KMS-11 (cell line): ENCODE data around the gene MEIS1.

ENCODE experiments used
- H2AFZ ChIP-seq: fragments of 200-600 bp; sonication (generic); 2 replicates; pipeline ENCODE4 v1.6.1; 2016; ENCODE audit warnings: antibody characterized with exemption, mixed run types, low read depth
- H3K27ac ChIP-seq: fragments of 200-600 bp; sonication (generic); 2 replicates; pipeline ENCODE4 v1.6.1; 2016; ENCODE audit warnings: mild to moderate bottlenecking, mixed run types
- H3K27me3 ChIP-seq: fragments of 200-600 bp; sonication (generic); 2 replicates; pipeline ENCODE4 v1.6.1; 2017; ENCODE audit warnings: mild to moderate bottlenecking, low read depth, mixed run types, moderate library complexity; ENCODE audit not compliant: insufficient read depth
- H3K36me3 ChIP-seq: fragments of 200-600 bp; sonication (generic); 2 replicates; pipeline ENCODE4 v1.6.1; 2017; ENCODE audit warnings: mild to moderate bottlenecking, mixed run types; ENCODE audit not compliant: insufficient read depth
- H3K4me1 ChIP-seq: fragments of 200-600 bp; sonication (generic); 2 replicates; pipeline ENCODE4 v1.6.1; 2016; ENCODE audit warnings: mild to moderate bottlenecking, low read depth, mixed run types; ENCODE audit not compliant: poor library complexity, severe bottlenecking
- H3K4me2 ChIP-seq: fragments of 200-600 bp; sonication (generic); 2 replicates; pipeline ENCODE4 v1.7.0; 2016; ENCODE audit warnings: mild to moderate bottlenecking, mixed run types
- H3K4me3 ChIP-seq: fragments of 200-600 bp; sonication (generic); IDR thresholded peaks from 2 replicates; pipeline ENCODE4 v1.6.1; 2017; ENCODE audit warnings: low read depth, low read length, mixed read lengths; ENCODE audit not compliant: insufficient read depth
- H3K79me2 ChIP-seq: fragments of 200-600 bp; sonication (generic); 2 replicates; pipeline ENCODE4 v1.6.1; 2016; ENCODE audit warnings: low read depth, mixed run types; ENCODE audit not compliant: insufficient read depth
- H3K9ac ChIP-seq: fragments of 200-600 bp; sonication (generic); 2 replicates; pipeline ENCODE4 v1.6.1; 2016; ENCODE audit warnings: mild to moderate bottlenecking, mixed run types
- H4K20me1 ChIP-seq: fragments of 200-600 bp; sonication (generic); 2 replicates; pipeline ENCODE4 v1.6.1; 2016; ENCODE audit warnings: mild to moderate bottlenecking, mixed run types; ENCODE audit not compliant: insufficient read depth
- TF ChIP-seq, protein P1 (sequence below): fragments of 200-600 bp; sonication (generic); conservative IDR thresholded peaks from 2 replicates; pipeline ENCODE4 v1.6.1; 2017; ENCODE audit warnings: low read depth, mild to moderate bottlenecking, antibody characterized with exemption, low read length, moderate library complexity, mixed read lengths

MEIS1 gene

DNA sequence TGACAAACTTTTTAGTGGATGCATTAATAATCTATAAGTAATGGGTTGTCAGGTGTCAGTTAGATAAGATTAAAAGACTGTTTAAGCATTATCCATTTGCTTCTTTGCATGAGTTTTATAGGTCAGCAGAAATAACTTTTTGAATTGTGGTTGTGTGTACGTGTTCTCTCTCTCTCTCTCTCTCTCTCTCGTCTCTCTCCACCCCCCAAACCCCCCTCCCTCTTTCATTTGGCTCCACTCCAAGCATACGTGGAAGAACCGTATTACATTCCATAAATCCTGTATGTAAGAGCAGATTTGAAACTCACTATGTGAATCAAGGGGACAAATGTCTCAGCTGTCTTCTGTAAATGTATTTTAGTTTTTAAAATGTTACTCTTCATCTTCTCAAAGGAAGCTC lies 120.2 kb downstream of the MEIS1 start:
- Histone ChIP-seq H3K79me2 (no peaks in the 10 kb centered on the region), H4K20me1 (no peaks in the 10 kb centered on the region), H3K4me3 (no peak overlapping the region), H2AFZ (no peak overlapping the region), H3K27me3 (no peaks in the 10 kb centered on the region), H3K4me2 (no peak overlapping the region), H3K4me1 (peaks cover 22% of the 10 kb centered on the region), H3K36me3 (no peaks in the 10 kb centered on the region), H3K9ac (no peak overlapping the region), H3K27ac (no peak overlapping the region)
- TF ChIP-seq, protein P1, sequence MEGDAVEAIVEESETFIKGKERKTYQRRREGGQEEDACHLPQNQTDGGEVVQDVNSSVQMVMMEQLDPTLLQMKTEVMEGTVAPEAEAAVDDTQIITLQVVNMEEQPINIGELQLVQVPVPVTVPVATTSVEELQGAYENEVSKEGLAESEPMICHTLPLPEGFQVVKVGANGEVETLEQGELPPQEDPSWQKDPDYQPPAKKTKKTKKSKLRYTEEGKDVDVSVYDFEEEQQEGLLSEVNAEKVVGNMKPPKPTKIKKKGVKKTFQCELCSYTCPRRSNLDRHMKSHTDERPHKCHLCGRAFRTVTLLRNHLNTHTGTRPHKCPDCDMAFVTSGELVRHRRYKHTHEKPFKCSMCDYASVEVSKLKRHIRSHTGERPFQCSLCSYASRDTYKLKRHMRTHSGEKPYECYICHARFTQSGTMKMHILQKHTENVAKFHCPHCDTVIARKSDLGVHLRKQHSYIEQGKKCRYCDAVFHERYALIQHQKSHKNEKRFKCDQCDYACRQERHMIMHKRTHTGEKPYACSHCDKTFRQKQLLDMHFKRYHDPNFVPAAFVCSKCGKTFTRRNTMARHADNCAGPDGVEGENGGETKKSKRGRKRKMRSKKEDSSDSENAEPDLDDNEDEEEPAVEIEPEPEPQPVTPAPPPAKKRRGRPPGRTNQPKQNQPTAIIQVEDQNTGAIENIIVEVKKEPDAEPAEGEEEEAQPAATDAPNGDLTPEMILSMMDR = no peak

GRCh38 chr2:66555501-66556324 lies 120.8 kb downstream of the MEIS1 start:
- TF ChIP-seq, protein P1 = no peak
- H3K9ac ChIP-seq = no peak overlapping the region
- H4K20me1 ChIP-seq = no peaks in the 10 kb centered on the region
- H2AFZ ChIP-seq = no peak overlapping the region
- H3K36me3 ChIP-seq = no peaks in the 10 kb centered on the region
- H3K27me3 ChIP-seq = no peaks in the 10 kb centered on the region
- no peaks in the 10 kb centered on the region for H3K79me2 ChIP-seq
- no peak overlapping the region for H3K27ac ChIP-seq
- peaks cover 28% of the 10 kb centered on the region for H3K4me1 ChIP-seq
- H3K4me3 ChIP-seq = no peak overlapping the region
- H3K4me2 ChIP-seq = no peak overlapping the region

DNA sequence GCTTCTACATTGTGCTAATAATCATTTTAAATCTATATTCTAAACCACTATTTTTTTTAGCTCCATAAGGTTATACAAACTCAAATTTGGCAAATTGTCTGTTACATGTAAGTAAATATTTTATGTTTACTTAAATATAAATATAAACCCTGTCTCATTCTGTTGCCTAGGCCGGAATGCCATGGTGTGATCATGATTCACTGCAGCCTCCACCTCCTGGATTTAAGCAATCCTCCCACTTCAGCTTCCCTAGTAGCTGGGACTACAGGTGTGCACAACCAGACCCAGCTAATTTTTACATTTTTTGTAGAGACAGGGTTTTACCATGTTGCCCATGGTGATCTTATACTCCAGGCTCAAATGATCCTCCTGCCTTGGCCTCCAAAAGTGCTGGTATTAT lies 124.7 kb downstream of the MEIS1 start:
- no peak overlapping the region for H2AFZ ChIP-seq
- TF ChIP-seq, protein P1 = no peak
- H3K27ac ChIP-seq = no peak overlapping the region
- no peak overlapping the region for H3K9ac ChIP-seq
- no peak overlapping the region for H3K4me2 ChIP-seq
- H3K36me3 ChIP-seq = no peaks in the 10 kb centered on the region
- peaks cover 44% of the 10 kb centered on the region for H3K4me1 ChIP-seq
- no peaks in the 10 kb centered on the region for H3K27me3 ChIP-seq
- no peaks in the 10 kb centered on the region for H3K79me2 ChIP-seq
- H3K4me3 ChIP-seq = no peak overlapping the region
- no peaks in the 10 kb centered on the region for H4K20me1 ChIP-seq

DNA sequence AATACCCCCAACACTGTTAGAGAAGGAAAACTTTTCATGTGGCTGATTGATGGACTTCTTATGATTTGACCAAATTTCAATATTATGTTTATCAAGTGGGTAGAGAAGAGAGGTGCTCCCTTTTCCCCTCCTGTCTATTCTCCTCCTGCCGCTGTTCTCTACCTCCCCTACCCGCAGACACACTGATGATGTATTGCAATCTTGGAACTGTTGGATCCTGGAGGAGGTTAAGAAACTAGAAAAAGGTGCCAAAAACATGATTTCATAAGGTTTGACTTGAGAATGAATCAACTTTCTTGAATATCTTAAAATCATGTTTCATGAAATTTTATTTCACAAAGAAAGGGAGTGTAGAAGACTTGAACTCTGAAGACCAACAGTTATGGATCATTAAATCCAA lies 125.8 kb downstream of the MEIS1 start:
- Histone ChIP-seq H3K27ac (no peak overlapping the region), H3K9ac (no peak overlapping the region)
- TF ChIP-seq, protein P1 = no peak

More for the DNA sequence above, 125.8 kb downstream of the MEIS1 start:
- no peaks in the 10 kb centered on the region for H3K79me2 ChIP-seq
- H3K27me3 ChIP-seq = no peaks in the 10 kb centered on the region
- H4K20me1 ChIP-seq = no peaks in the 10 kb centered on the region
- H3K4me1 ChIP-seq = peaks cover 44% of the 10 kb centered on the region
- H3K4me3 ChIP-seq = no peak overlapping the region
- no peak overlapping the region for H2AFZ ChIP-seq
- H3K36me3 ChIP-seq = no peaks in the 10 kb centered on the region
- H3K4me2 ChIP-seq = no peak overlapping the region; the same call in 1 of the 2 replicates
